ENCODE data around the gene ADAM23. TPM values are rescaled to one million over a fixed set of nuclear protein-coding genes. Genes with fewer than 3 reads are reported as not detected.

The ADAM23 gene
- total and polyA plus RNA-seq, 12 donors, result 4.5 to 33.9 (median 6.7) TPM

DNA sequence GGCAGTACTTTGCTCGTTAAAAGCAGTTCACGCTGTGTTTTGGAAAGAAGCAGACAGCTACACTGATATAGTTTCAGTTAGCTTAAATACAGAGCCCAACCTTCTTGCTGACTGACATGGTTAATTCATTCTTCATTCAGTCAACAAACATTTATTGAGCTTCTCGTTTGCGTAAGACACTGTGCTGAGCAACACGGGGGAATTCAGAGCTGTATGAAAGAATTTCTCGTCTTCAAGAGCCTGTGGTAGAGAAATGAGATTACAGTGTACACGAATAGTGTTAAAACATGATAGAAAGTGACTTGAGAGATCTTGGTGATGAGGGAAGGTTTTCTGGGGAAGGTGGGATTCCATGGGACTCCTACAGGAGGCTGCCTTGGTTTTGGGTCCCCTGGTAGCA is 44.7 kb downstream of the ADAM23 start:
- H3K36me3 ChIP-seq (replicated peaks in 1 of 2), result no peaks in the 10 kb centered on the region
- intact Hi-C loops (cut with DNase I), result no loop called here
- no peaks in the 10 kb centered on the region for H3K9me3 ChIP-seq (replicated peaks in 1 of 3)
- no peak overlapping the region for H3K4me3 ChIP-seq
- WGBS, 4 donors, result 87 to 90% (median 88%) methylated on average over 7 of the region's 7 CpGs
- no peak overlapping the region for H3K27ac ChIP-seq
- no peaks in the 10 kb centered on the region for H3K4me1 ChIP-seq (replicated peaks in 1 of 2)
- TF ChIP-seq POLR2A (IDR thresholded peaks at IDR 0.05), result no peak
- no peak for TF ChIP-seq CTCF (IDR thresholded peaks at IDR 0.05)
- no peak for DNase-seq
- H3K27me3 ChIP-seq, result no peaks in the 10 kb centered on the region

GRCh38 chr2:206488623-206489022 is 45.3 kb downstream of the ADAM23 start:
- TF ChIP-seq CTCF (IDR thresholded peaks at IDR 0.05) (no peak), POLR2A (IDR thresholded peaks at IDR 0.05) (no peak)
- DNase-seq, result no peak

DNA sequence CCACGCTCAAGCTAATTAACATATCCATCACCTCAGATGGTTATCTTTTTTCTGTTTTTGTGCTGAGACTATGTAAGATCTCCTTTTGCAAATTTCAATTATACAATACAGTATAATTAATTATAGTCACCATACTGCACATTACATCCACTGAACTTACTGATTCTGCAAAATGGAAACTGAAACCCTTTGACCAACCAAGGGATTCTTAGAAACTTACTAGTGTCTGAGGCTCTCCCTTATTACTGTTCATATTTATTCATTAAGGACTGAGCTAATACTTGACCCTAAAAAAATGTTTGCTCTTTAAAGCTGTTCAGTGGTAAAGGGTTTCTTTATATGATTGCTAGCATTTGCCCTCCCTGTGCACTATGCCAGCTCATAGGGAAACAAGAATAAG is 50.7 kb downstream of the ADAM23 start:
- Histone ChIP-seq H3K4me1 (replicated peaks in 1 of 2) (no peaks in the 10 kb centered on the region), H3K27ac (no peak overlapping the region), H3K9me3 (replicated peaks in 1 of 3) (no peaks in the 10 kb centered on the region), H3K27me3 (no peaks in the 10 kb centered on the region), H3K4me3 (no peak overlapping the region), H3K36me3 (replicated peaks in 1 of 2) (no peaks in the 10 kb centered on the region)
- WGBS, 4 donors, result 81 to 89% (median 85%) methylated on average over 1 of the region's 1 CpG
- intact Hi-C loops (cut with DNase I), result no loop called here
- TF ChIP-seq POLR2A (IDR thresholded peaks at IDR 0.05) (no peak), CTCF (IDR thresholded peaks at IDR 0.05) (no peak)
- DNase-seq, result no peak

More at GRCh38 chr2:206488623-206489022, 45.3 kb downstream of the ADAM23 start:
- intact Hi-C loops (cut with DNase I), result no loop called here
- 67 to 100% (median 77%) methylated on average over 1 of the region's 1 CpG for WGBS, 4 donors
- no peak overlapping the region for H3K27ac ChIP-seq
- H3K27me3 ChIP-seq, result no peaks in the 10 kb centered on the region
- H3K4me1 ChIP-seq (replicated peaks in 1 of 2), result no peaks in the 10 kb centered on the region
- H3K4me3 ChIP-seq, result no peak overlapping the region
- no peaks in the 10 kb centered on the region for H3K9me3 ChIP-seq (replicated peaks in 1 of 3)
- no peaks in the 10 kb centered on the region for H3K36me3 ChIP-seq (replicated peaks in 1 of 2)

- 72 to 92% (median 82%) methylated on average over 4 of the region's 4 CpGs for WGBS, 4 donors
- TF ChIP-seq POLR2A (IDR thresholded peaks at IDR 0.05), result no peak
- no peak for TF ChIP-seq CTCF (IDR thresholded peaks at IDR 0.05)
- no peaks in the 10 kb centered on the region for H3K4me1 ChIP-seq (replicated peaks in 1 of 2)
- intact Hi-C loops (cut with DNase I), result no loop called here
- H3K36me3 ChIP-seq (replicated peaks in 1 of 2), result no peaks in the 10 kb centered on the region
- no peak overlapping the region for H3K27ac ChIP-seq
- no peak for DNase-seq
- H3K27me3 ChIP-seq, result no peaks in the 10 kb centered on the region
- H3K9me3 ChIP-seq (replicated peaks in 1 of 3), result no peaks in the 10 kb centered on the region
- no peak overlapping the region for H3K4me3 ChIP-seq
Observed at GRCh38 chr2:206502729-206503128, 59.4 kb downstream of the ADAM23 start.

Data from adrenal gland (tissue), 12 donors.